ENCODE measurements around the gene GLI1.

DNA sequence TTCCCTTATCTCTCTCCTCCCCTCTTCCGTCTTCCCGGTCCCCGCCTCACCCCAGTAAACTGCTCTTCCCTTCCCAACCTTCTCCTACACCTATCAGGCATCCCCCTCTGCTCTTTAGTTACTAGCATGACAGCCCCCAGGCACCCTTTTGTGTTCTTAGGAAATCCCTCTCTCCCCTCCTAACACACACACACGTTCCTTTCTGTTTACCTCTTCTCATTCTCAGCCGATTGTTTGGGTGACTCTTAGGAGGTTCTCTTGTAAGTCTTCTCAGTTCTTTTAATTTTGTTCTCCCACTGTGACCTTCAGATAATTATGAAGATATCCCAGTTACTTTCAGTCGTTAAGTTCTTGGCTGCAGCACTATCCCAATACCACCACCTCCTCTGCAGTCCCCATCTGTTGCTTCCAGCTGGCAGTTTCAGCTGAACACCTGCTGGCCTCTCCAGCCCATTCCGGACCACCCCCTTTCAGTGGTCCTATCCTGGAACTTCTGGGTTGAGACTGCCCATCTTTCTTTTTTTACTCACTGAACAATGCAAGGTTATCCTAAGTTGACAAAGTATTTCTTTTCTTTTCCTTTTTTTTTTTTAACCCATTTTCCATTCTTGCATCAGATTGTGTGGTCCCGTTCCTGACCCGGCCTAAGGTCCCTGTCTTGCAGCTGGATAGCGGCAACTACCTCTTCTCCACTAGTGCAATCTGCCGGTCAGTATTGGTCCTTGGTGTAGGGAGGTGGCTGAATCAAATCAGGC is 29.0 kb downstream of the GLI1 start:
- TF ChIP-seq POLR2A (IDR thresholded peaks at IDR 0.05; ENCODE audit: low read depth, low read length): no peak
- TF ChIP-seq POLR2AphosphoS5 (IDR thresholded peaks at IDR 0.05; ENCODE audit: low read depth, low read length): no peak
- TF ChIP-seq TAF1 (IDR thresholded peaks at IDR 0.05; ENCODE audit: borderline replicate concordance, low read depth, low read length): no peak

All from GM12892 (cell line).